Immature natural killer cell (primary cell): ENCODE data around the gene AXL. TPM values are rescaled to one million over a fixed set of nuclear protein-coding genes. Genes with fewer than 3 reads are reported as not detected.
A peak's percentile ranks its signal among the peaks of the same experiment; 100 is the strongest.
"Not testable (repeated sequence)": the region's sequence is repeated elsewhere in the genome, so short reads cannot be mapped to it uniquely, and the experiment has no call there.

ENCODE experiments used
- DNase-seq, 3 donors: peaks; one replicate each; pipeline ENCODE4 v3.0.0; 2022; ENCODE audit warnings: mixed read lengths in 1 of 3
- H3K27ac Mint-ChIP-seq, 6 donors: one replicate each; pipeline ENCODE4 v1.8.0; 2020; ENCODE audit warnings: mixed read lengths in 6 of 6, mild to moderate bottlenecking in 5 of 6, inconsistent platforms in 4 of 6, moderate library complexity in 3 of 6
- H3K27me3 Mint-ChIP-seq, 3 donors: one replicate each; pipeline ENCODE4 v1.8.0; 2020 to 2021; ENCODE audit warnings: low read depth in 3 of 3, mild to moderate bottlenecking in 3 of 3, mixed read lengths in 3 of 3, moderate library complexity in 3 of 3, inconsistent platforms in 1 of 3
- H3K36me3 Mint-ChIP-seq, 3 donors: one replicate each; pipeline ENCODE4 v1.8.0; 2020; ENCODE audit warnings: mixed read lengths in 3 of 3, inconsistent platforms in 2 of 3, mild to moderate bottlenecking in 2 of 3
- H3K4me1 Mint-ChIP-seq, 2 donors: one replicate each; pipeline ENCODE4 v1.8.0; 2020; ENCODE audit warnings: inconsistent platforms in 2 of 2, mild to moderate bottlenecking in 2 of 2, mixed read lengths in 2 of 2, moderate library complexity in 1 of 2
- H3K4me3 Mint-ChIP-seq, 5 donors: one replicate each; pipeline ENCODE4 v1.8.0; 2020; ENCODE audit warnings: mild to moderate bottlenecking in 5 of 5, mixed read lengths in 5 of 5, inconsistent platforms in 3 of 5, moderate library complexity in 3 of 5
- H3K9me3 Mint-ChIP-seq, 6 donors: one replicate each; pipeline ENCODE4 v1.8.0; 2020; ENCODE audit warnings: mild to moderate bottlenecking in 6 of 6, mixed read lengths in 6 of 6, inconsistent platforms in 4 of 6, moderate library complexity in 3 of 6
- polyA plus RNA-seq, 3 donors: library from polyadenylated mRNA; unstranded; fragments of 300-500 nt; fragmentation: Illumina TruSeq; gene quantifications; one replicate each; pipeline ENCODE4 v1.2.3, GENCODE V29; 2021

Gene AXL
- polyA plus RNA-seq, 3 donors from 2014 or later = 0.61 to 1.2 (median 0.97) TPM

DNA sequence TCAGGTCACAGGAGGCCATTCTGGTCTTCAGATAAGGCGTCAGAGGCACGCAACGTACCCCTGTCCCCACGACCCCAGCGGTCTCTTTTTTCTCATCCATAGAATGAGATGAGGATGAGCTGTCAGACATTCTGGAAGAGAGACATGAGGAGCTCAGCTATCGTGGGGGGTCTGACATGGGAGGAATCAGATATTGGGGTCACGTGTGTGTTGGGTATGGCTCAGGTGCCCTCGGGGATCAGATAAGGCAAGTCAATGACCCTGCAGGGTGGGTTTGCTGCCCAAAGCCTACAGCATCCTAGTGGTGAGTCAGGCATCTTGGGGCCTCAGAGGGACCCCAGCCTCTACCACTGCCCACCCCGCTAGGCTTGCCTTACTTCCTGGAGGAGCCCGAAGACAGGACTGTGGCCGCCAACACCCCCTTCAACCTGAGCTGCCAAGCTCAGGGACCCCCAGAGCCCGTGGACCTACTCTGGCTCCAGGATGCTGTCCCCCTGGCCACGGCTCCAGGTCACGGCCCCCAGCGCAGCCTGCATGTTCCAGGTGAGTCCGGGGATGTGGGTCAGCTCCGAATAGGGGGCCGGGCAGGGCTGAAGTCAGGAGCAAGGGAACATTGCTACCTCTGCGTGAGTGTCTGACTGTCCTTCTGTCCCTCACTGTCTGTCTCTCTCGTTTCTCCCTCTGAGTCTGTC, 2.6 kb downstream of the AXL start:
- Mint-ChIP-seq H3K27me3 (peaks cover 13 to 23% (median 16%) of the 10 kb centered on the region in 3 donors), H3K36me3 (no peaks in the 10 kb centered on the region), H3K27ac (no peak overlapping the region), H3K9me3 (no peaks in the 10 kb centered on the region), H3K4me1 (peaks cover 9 to 11% of the 10 kb centered on the region in 2 donors), H3K4me3 (no peak overlapping the region)
- no peak for DNase-seq

DNA sequence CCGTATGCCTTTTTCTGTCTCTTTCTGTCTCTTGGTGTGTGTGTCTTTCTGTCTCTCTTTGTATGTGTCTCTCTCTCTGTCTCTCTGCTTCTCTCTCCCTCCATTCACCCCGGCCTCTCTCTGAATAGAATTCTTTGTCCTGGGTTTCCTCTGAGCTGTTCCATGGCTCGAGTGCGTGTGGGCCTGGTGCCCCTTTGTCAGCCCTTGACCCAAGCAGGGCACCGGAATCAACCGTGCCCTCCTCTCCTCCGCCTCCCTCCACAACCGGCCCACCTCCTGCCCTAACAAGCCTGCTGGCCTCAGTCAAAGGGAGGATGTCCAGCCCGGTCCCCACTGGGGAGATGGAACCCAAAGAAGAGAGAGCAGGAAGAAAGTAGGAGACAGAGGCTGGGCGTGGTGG, 3.2 kb downstream of the AXL start:
- Mint-ChIP-seq H3K4me3 (peak overlapping the region in 1 of 5 donors; percentile 13), H3K36me3 (no peaks in the 10 kb centered on the region), H3K27me3 (peaks cover 13 to 29% (median 16%) of the 10 kb centered on the region in 3 donors), H3K9me3 (no peaks in the 10 kb centered on the region), H3K4me1 (peaks cover 14 to 16% of the 10 kb centered on the region in 2 donors), H3K27ac (peak overlapping the region in 1 of 6 donors; percentile 26)
- no peak for DNase-seq

DNA sequence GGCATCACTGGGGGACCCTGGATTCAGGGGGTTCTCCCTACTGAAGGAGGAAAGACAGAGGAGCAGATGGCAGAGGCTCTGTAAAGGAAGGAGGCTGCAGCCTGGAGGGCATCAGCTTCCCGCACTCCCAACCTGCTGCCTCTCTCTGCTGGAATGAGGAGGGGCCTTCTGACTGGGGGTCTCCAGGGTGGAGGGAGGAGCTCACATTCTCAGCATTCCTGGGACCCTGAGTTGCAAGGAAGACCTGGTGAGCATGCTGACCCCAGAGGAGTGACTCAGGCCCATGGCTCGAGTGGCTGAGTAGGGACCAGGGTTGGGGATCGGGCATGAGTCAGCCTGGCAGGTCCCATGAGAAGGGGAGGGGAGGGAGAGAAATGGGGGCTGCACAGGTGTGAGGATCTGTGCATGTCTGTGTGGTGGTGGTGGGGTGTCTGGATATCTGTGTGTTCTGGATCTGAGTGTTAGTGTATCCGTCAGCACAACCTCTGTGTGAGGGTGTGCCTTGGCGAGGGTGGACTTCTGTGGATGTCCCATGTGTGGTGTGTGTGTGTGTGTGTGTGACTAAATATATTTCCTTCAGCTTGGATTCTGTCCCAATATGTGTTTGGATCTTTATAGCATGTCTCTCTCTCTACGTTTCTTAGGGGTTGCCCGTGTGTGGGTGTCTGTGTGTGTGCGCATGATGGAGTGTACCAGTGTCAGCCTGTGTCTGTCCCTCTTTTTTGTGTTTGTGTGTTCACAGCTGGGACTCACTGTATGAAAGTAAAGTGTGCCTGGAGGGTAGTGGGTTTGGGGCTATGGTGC, 4.6 kb downstream of the AXL start:
- Mint-ChIP-seq H3K36me3 (no peaks in the 10 kb centered on the region), H3K9me3 (no peaks in the 10 kb centered on the region), H3K4me3 (peak overlapping the region in 1 of 5 donors; percentile 12), H3K4me1 (peaks cover 14 to 16% of the 10 kb centered on the region in 2 donors), H3K27me3 (peaks cover 10 to 27% (median 12%) of the 10 kb centered on the region in 3 donors), H3K27ac (peak overlapping the region in 2 of 6 donors; percentile 16 to 36)
- no peak for DNase-seq

DNA sequence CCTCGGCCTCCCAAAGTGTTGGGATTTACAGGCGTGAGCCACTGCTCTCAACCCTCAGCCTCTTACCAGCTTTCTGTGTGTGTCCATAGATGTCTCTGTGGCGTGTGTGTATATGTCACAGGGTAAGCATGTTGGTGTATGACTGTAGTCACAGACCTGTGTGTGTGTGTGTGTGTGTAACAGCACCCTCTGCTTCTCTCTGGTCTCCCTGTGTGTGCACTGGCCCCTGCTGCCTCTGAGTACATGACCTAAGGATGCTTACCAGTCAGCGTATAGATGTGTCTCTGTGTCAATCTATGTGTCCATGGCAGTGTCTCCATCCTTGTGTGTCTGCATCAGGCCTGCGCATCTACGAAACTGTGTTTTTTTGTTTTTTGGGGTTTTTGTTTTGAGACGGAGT, 5.6 kb downstream of the AXL start:
- Mint-ChIP-seq H3K27ac (peak overlapping the region in 3 of 6 donors; percentile 36 to 66 (median 65)), H3K4me3 (no peak overlapping the region), H3K27me3 (peaks cover 8 to 25% (median 12%) of the 10 kb centered on the region in 3 donors), H3K9me3 (no peaks in the 10 kb centered on the region), H3K36me3 (no peaks in the 10 kb centered on the region), H3K4me1 (peaks cover 14 to 16% of the 10 kb centered on the region in 2 donors)
- no peak for DNase-seq

DNA sequence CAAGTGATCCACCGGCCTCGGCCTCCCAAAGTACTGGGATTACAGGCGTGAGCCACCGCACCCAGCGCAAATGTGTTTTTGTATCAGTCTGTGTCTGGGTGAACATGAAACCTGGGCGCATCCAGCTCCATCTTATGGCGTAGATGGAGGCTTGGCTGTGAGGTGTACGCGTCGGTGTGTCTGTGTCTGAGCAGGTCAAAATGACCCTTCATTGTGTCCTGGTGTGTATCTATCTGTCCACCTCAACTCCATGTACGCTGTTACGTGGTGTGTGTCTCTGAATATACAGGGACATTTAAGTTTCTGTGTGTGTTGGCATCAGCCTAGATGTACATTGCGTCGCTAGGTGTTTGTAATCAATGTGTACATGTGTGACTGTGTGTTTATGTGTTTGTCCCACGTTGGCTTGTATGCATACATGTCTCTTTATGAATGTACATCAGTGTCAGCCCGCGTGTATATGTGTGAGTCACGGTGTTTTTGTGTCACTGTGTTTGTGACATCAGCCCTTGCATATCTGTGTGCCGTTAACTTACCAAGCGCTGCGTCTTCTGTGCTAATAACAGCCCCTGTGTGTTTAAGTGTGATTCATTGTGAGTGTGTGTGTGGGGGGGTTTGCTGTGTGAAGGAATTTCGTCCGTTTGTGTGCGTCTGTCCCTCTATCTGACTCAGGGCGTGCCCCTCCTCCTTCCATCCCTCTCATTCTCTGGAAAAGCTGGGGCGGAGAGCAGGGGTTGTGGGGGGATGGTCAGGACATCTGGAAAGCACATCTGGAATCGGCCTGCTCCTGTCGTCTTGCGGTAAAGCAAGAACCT, 6.4 kb downstream of the AXL start:
- no peaks in the 10 kb centered on the region for H3K9me3 Mint-ChIP-seq
- no peaks in the 10 kb centered on the region for H3K36me3 Mint-ChIP-seq
- no peak for DNase-seq
- H3K27me3 Mint-ChIP-seq = peaks cover 8 to 25% (median 12%) of the 10 kb centered on the region in 3 donors
- peak overlapping the region; percentile 55 to 77 (median 61) for H3K4me3 Mint-ChIP-seq
- H3K4me1 Mint-ChIP-seq = peaks cover 14 to 16% of the 10 kb centered on the region in 2 donors
- peak overlapping the region in 4 of 6 donors; percentile 32 to 64 (median 58) for H3K27ac Mint-ChIP-seq

DNA sequence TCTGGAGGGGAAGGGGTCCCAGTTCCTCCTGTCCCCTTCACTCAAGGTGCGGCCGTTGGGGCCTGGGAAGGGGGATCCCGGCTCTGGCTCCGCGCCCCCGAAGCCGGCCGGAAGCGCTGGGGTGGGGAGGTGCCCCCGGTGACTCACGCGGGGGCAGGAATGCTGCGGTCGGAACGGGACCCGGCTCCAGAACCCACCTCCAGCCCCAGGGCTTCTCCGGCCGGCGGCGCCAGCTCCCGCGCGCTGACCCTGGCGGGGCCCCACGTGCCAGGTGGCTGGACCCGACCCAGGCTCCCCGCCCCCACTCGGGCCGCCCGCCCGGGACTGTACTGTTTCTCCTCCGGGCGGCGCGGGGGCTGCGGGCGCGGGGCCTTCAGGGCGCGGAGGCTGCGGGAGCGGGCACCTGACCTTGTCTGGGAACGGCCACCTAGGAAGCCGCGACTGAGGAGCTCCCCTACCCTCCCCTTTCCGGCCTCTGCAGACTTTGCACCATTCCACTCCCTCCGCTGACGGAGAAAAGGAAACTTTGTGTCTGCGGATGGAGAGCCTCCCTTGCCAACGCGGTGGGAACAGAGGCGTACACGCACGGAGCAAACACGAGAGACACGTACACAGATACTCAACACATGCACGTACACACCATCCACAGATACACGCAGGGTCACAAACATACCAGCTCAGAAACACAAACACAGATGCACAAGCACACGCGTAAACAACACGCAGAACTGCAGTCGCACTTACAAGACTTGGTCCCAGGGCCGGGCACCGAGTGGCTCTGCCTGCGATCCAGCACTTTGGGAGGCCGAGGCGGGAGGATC, 7.2 kb downstream of the AXL start:
- peak overlapping the region; percentile 46 to 88 (median 69) for H3K4me3 Mint-ChIP-seq
- H3K9me3 Mint-ChIP-seq = no peaks in the 10 kb centered on the region
- H3K27me3 Mint-ChIP-seq = peaks cover 5 to 22% (median 12%) of the 10 kb centered on the region in 3 donors

DNA sequence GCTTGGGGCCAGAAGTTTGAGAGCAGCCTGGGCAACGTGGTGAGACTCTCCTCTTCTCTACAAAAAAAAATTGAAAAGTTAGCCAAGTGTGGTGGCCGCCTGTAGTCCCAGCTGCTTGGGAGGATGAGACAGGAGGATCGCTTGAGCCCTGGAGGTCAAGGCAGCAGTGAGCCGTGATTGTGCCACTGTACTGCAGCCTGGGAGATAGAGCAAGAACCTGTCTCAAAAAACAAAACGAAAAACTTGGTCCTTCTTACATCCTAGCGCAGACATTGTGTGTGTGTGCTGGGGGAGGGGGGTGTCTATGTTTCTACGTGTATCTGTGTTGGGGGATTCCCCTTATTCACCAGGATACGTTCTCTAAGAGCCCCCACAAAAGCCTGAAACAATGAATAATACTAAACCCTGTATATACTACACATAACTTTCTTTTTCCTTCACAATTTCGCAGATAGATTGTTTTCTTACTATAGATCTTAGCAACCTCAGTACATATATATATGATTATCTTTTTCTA, 7.9 kb downstream of the AXL start:
- Mint-ChIP-seq H3K9me3 (no peaks in the 10 kb centered on the region), H3K27ac (peak overlapping the region in 3 of 6 donors; percentile 17 to 77 (median 64)), H3K4me1 (peaks cover 14 to 16% of the 10 kb centered on the region in 2 donors), H3K27me3 (peaks cover 5 to 22% (median 12%) of the 10 kb centered on the region in 3 donors), H3K4me3 (peak overlapping the region; percentile 27 to 88 (median 69)), H3K36me3 (no peaks in the 10 kb centered on the region)
- no peak for DNase-seq

More for the DNA sequence above, 7.2 kb downstream of the AXL start:
- peaks cover 14 to 16% of the 10 kb centered on the region in 2 donors for H3K4me1 Mint-ChIP-seq
- peak in 2 of 3 donors; percentile 21 to 39 for DNase-seq
- no peaks in the 10 kb centered on the region for H3K36me3 Mint-ChIP-seq
- H3K27ac Mint-ChIP-seq = peak overlapping the region in 3 of 6 donors; percentile 76 to 86 (median 77)

DNA sequence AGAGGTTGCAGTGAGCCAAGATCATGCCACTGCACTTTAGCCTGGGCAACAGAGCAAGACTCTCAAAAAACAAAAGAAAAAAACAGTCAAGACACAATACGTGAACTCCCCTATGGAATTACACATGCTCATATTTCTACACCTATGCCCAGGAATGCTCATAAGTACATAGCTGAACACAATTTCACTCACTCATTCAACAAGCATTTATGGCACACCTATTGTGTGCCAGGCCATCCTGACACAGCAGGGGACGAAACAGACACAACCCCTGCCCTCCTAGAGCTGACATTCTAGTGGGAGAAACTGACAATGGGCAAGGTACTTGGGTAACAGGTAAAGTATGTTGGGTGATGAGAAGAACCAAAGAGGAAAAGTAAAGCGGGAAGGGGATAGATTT, 9.5 kb downstream of the AXL start:
- DNase-seq = no peak
- Mint-ChIP-seq H3K4me1 (peaks cover 14 to 16% of the 10 kb centered on the region in 2 donors), H3K9me3 (no peaks in the 10 kb centered on the region), H3K27me3 (peaks cover 3 to 20% (median 10%) of the 10 kb centered on the region in 3 donors), H3K36me3 (no peaks in the 10 kb centered on the region), H3K4me3 (no peak overlapping the region), H3K27ac (no peak overlapping the region)

DNA sequence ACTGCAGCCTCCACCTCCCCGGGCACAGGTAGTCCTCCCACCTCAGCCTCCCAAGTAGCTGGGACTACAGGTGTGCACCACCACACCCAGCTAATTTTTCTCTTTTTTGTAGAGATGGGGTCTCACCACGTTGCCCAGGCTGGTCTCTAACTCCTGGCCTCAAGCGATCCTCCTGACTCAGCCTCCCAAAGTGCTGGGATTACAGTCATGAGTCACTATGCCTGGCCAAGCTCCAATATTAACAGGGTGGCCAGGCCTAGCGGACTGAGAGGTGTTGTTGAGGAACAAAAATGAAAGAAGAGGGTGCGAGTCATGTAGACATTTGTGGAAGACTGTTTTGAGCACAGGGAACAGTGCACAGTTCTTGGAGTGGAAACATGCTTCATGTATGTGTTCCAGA, 10.3 kb downstream of the AXL start:
- Mint-ChIP-seq H3K27me3 (peaks cover 3 to 20% (median 9%) of the 10 kb centered on the region in 3 donors), H3K4me1 (peaks cover 14 to 16% of the 10 kb centered on the region in 2 donors)
- H3K36me3 Mint-ChIP-seq, H3K9me3 Mint-ChIP-seq, DNase-seq, H3K27ac Mint-ChIP-seq, H3K4me3 Mint-ChIP-seq: not testable (repeated sequence)

DNA sequence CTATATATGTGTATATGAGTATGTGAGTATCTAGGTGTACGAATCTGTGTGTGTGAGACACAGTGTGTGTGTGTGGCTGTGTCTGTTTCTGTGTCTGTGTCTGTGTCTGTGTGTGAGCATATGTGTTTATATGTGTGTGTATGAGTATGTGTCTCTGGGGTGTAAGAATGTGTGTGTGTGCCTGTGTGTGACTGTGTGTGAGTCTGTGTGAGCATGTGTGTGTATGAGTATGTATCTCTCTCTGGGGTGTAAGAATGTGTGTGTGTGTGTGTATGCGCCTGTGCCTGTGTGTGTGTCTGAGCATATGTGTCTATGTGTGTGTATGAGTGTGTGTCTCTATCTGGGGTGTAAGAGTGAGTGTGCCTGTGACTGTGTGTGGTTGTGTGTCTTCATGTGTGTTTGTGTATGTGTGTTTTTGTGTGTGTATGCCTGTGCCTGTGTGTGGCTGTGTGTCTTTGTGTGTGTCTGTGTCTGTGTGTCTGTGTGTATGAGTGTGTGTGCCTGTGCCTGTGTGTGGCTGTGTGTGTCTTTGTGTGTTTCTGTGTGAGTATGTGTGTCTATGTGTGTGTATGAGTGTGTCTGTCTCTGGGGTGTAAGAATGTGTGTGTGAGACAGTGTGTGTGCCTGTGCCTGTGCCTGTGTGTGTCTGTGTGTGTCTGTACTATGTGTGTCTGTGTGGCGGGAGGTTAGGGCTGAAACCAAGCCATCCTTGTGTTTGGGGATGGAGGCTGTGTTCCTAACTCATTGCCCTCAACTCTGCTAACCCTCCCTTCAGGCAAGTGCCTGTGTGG, 11.2 kb downstream of the AXL start:
- Mint-ChIP-seq H3K27me3 (peaks cover 3 to 19% (median 9%) of the 10 kb centered on the region in 3 donors), H3K4me3 (no peak overlapping the region), H3K4me1 (peaks cover 14 to 16% of the 10 kb centered on the region in 2 donors), H3K9me3 (no peaks in the 10 kb centered on the region), H3K36me3 (no peaks in the 10 kb centered on the region), H3K27ac (no peak overlapping the region)
- DNase-seq = no peak

DNA sequence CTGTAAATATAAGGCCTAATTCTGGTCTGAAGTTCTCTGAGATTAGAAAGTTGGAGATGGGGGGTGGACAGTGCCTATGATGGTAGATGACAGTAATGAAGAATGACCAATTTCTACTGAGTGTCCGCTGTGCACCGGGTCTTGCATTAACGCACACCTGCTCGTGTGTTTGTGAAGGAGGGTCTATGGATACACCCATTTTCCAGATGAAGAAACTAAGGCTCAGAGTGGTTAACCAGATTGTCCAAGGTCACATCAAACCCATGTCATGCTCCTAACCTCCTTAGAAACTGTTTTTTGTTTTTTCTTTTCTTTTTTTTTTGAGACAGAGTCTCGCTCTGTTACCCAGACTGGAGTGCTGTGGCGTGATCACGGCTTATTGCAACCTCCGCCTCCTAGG, 13.7 kb downstream of the AXL start:
- H3K27me3 Mint-ChIP-seq = peaks cover 0 to 3% (median 0%) of the 10 kb centered on the region in 3 donors
- no peak for DNase-seq
- H3K4me1 Mint-ChIP-seq = no peaks in the 10 kb centered on the region
- H3K36me3 Mint-ChIP-seq = no peaks in the 10 kb centered on the region
- H3K27ac Mint-ChIP-seq = no peak overlapping the region
- no peaks in the 10 kb centered on the region for H3K9me3 Mint-ChIP-seq
- H3K4me3 Mint-ChIP-seq = no peak overlapping the region

DNA sequence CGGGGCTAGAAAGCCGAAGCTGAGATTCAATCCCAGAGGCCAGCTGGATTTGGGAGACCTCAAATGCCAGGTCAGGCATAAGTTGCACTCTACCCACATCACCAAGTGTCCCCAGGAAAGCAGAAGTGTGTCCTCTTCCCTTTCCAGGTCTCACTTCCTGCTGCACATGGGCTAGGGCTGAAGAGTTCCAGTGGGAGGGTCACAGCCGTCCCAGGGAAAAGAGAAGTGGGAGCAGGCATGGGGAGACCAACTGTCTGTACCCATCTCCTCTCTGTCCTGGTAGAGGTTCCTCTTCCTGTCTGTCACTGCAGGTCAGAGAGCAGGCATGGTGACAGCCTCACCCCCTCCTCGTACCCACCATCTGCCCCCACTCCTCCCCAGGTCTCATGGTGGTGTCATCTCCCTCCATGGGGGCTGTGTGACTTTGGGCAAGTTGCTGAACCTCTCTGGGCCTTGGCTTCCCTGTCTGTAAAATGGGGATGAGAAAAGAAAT, 14.8 kb downstream of the AXL start:
- Mint-ChIP-seq H3K27me3 (no peaks in the 10 kb centered on the region), H3K27ac (peak overlapping the region in 1 of 6 donors; percentile 55), H3K4me3 (no peak overlapping the region)

More for the DNA sequence above, 14.8 kb downstream of the AXL start:
- H3K4me1 Mint-ChIP-seq = no peaks in the 10 kb centered on the region
- DNase-seq = no peak
- no peaks in the 10 kb centered on the region for H3K9me3 Mint-ChIP-seq
- no peaks in the 10 kb centered on the region for H3K36me3 Mint-ChIP-seq
